Esophagus muscularis mucosa (tissue), 4 donors: ENCODE measurements around the gene INSR. TPM values are rescaled to one million over a fixed set of nuclear protein-coding genes. Genes with fewer than 3 reads are reported as not detected.
A peak's percentile ranks its signal among the peaks of the same experiment; 100 is the strongest.
"Not testable (repeated sequence)": the region's sequence is repeated elsewhere in the genome, so short reads cannot be mapped to it uniquely, and the experiment has no call there.

Source experiments
- DNase-seq: peaks from one replicate; pipeline ENCODE4 v3.0.0-alpha.2; 2017; ENCODE audit errors: extremely low spot score
- H3K27ac ChIP-seq, 4 donors: fragments of 200-600 bp; sonication (generic); replicated peaks in 1 of 4; 1 replicate in 3 of 4; 2 replicates in 1 of 4; pipeline ENCODE4 v1.5.1; 2016 to 2019; ENCODE audit warnings: mild to moderate bottlenecking in 1 of 4
- H3K27me3 ChIP-seq, 4 donors: fragments of 200-600 bp; sonication (generic); one replicate each; pipeline versions ENCODE4 v1.5.1 to v1.6.0; 2016 to 2019
- H3K36me3 ChIP-seq, 4 donors: fragments of 200-600 bp; sonication (generic); one replicate each; pipeline ENCODE4 v1.5.1; 2016 to 2019
- H3K4me1 ChIP-seq, 4 donors: fragments of 200-600 bp; sonication (generic); one replicate each; pipeline ENCODE4 v1.5.1; 2016 to 2019
- H3K4me3 ChIP-seq, 4 donors: fragments of 200-600 bp; sonication (generic); 1 replicate in 2 of 4; 2 replicates in 2 of 4; pipeline ENCODE4 v1.5.1; 2016 to 2019; ENCODE audit warnings: mild to moderate bottlenecking in 4 of 4, moderate library complexity in 1 of 4
- H3K9me3 ChIP-seq, 4 donors: fragments of 200-600 bp; sonication (generic); 1 replicate in 3 of 4; 2 replicates in 1 of 4; pipeline ENCODE4 v1.5.1; 2016 to 2019
- EP300 ChIP-seq: sonication (generic); formaldehyde crosslinking; IDR thresholded peaks from one replicate; pipeline ENCODE4 v1.6.1; 2017; ENCODE audit warnings: antibody characterized with exemption
- POLR2A ChIP-seq: fragments of 450-650 bp; IDR thresholded peaks from one replicate; pipeline ENCODE4 v1.6.1; 2017; ENCODE audit warnings: antibody characterized with exemption, moderate library complexity, mild to moderate bottlenecking, low read depth
- POLR2AphosphoS5 ChIP-seq, 2 donors: sonication (generic); formaldehyde crosslinking; IDR thresholded peaks; one replicate each; pipeline ENCODE4 v1.6.1; 2017; ENCODE audit warnings: antibody characterized with exemption in 2 of 2
- WGBS: methylation state at CpG from one replicate; pipeline ENCODE4 v1.1.5; 2018; 5-methylcytosine and 5-hydroxymethylcytosine counted together
- intact Hi-C: fragments of 100-400 bp; cut with DNase I; formaldehyde crosslinking; loops from one replicate; pipeline ENCODE4 v1.15.1; 2023
- total RNA-seq, 4 donors: library from RNA; depleted of rRNA; stranded (reverse); fragments of >200 nt; gene quantifications; one replicate each; pipeline versions ENCODE4 v1.1.0 to v1.2.1, GENCODE V29; 2016
- TF ChIP-seq, protein P1 (sequence below), 3 experiments: fragments of 200-600 bp in 2 of 3; fragments of 450-650 bp in 1 of 3; sonication (generic) in 2 of 3; IDR thresholded peaks; one replicate each; pipeline ENCODE4 v1.5.1; 2017 to 2019; ENCODE audit warnings: antibody characterized with exemption in 3 of 3, mild to moderate bottlenecking in 2 of 3, moderate library complexity in 1 of 3

INSR gene
- total RNA-seq, 4 donors from 2014 or later, result 72.3 to 143 (median 92.5) TPM

DNA sequence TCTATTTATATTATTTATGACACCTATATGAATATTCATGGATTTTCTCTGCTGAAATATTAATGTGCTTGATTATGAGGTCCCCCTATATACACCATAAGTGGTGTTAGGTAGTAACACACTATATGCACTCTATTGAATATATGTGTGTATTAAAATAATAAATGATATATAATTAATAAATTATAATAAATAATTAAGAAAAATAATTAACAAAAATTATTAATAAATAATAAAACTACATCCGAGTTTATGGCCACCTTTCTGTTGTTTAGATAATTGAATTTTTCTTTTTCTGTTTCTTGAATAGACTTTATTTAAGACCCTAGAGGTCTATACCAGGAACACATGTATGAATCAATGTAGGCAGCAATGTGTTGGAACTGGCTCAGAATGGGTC lies 33.6 kb upstream of the INSR start:
- H3K36me3 ChIP-seq, result no peaks in the 10 kb centered on the region
- no peak overlapping the region for H3K4me3 ChIP-seq
- no peaks in the 10 kb centered on the region for H3K27me3 ChIP-seq
- TF ChIP-seq POLR2A (no peak), EP300 (no peak), POLR2AphosphoS5 (IDR thresholded peaks at IDR 0.05) (no peak)
- TF ChIP-seq, protein P1, sequence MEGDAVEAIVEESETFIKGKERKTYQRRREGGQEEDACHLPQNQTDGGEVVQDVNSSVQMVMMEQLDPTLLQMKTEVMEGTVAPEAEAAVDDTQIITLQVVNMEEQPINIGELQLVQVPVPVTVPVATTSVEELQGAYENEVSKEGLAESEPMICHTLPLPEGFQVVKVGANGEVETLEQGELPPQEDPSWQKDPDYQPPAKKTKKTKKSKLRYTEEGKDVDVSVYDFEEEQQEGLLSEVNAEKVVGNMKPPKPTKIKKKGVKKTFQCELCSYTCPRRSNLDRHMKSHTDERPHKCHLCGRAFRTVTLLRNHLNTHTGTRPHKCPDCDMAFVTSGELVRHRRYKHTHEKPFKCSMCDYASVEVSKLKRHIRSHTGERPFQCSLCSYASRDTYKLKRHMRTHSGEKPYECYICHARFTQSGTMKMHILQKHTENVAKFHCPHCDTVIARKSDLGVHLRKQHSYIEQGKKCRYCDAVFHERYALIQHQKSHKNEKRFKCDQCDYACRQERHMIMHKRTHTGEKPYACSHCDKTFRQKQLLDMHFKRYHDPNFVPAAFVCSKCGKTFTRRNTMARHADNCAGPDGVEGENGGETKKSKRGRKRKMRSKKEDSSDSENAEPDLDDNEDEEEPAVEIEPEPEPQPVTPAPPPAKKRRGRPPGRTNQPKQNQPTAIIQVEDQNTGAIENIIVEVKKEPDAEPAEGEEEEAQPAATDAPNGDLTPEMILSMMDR (IDR thresholded peaks at IDR 0.05), result no peak
- no peaks in the 10 kb centered on the region for H3K4me1 ChIP-seq
- WGBS, result 66% methylated on average over 1 of the region's 1 CpG
- H3K27ac ChIP-seq, result no peak overlapping the region
- peaks cover 0 to 4% (median 0%) of the 10 kb centered on the region in 4 donors for H3K9me3 ChIP-seq
- intact Hi-C loops, result no loop called here
- no peak for DNase-seq

DNA sequence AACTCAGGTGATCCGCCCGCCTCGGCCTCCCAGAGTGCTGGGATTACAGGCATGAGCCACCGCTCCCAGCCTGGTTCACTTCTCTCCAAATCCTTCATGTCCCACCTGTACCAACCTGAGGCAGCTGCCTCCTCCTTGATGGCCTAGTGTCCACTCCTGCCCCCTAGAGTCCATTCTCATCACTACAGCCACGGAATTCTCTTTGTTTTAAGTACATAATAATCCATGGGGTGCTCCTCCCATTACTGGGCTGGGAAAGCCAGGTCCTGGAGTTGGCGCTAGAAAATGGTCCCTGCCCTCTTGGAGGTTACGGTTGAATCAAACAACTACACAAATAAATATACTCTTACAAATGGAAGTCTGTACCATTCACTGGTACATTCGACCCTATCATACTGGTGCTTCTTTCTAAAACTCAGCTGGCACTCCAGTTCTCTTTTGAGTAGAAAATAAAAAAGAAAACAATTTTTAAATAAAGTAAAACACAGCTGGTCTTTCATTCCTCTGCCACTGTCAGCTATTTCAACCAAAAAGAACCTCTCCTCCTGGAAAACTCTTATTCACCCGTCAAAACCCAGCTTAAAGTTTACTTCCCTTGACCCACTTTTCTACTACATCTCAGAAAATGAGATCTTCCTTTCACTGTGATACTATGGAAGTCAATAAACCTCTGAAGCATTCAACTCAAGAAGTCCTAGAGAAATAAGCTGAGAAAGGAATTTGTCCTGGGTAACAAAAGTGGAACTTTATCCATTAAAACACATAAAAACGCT lies 32.1 kb upstream of the INSR start:
- no peak for TF ChIP-seq EP300
- TF ChIP-seq, protein P1 (IDR thresholded peaks at IDR 0.05), result peak in 1 of 3 experiments; percentile 38
- Histone ChIP-seq H3K4me3 (no peak overlapping the region), H3K27ac (no peak overlapping the region), H3K4me1 (no peaks in the 10 kb centered on the region), H3K9me3 (peaks cover 0 to 4% (median 0%) of the 10 kb centered on the region in 4 donors), H3K36me3 (no peaks in the 10 kb centered on the region), H3K27me3 (no peaks in the 10 kb centered on the region)
- intact Hi-C loops, result no loop called here
- DNase-seq, result no peak
- 76% methylated on average over 10 of the region's 10 CpGs for WGBS

DNA sequence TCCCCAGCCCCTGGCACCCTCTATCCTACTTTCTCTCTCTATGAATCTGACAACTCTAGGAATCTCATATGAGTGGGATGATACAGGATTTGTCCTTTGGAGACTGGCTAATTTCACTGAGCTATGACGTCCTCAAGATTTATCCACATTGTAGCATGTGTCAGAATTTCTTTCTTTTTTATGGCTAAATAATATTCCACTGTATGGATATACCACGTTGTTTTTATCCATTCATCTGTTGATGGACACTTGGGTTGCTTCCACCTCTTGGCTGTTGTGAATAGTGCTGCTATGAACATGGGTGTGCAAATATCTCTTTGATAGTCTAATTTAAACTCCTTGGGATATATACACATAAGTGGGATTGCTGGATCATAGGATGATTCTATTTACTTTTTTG lies 24.0 kb upstream of the INSR start:
- no peak overlapping the region for H3K27ac ChIP-seq
- TF ChIP-seq, protein P1 (IDR thresholded peaks at IDR 0.05), result no peak
- TF ChIP-seq POLR2A (no peak), EP300 (no peak), POLR2AphosphoS5 (IDR thresholded peaks at IDR 0.05) (no peak)
- 49% methylated on average over 2 of the region's 2 CpGs for WGBS

DNA sequence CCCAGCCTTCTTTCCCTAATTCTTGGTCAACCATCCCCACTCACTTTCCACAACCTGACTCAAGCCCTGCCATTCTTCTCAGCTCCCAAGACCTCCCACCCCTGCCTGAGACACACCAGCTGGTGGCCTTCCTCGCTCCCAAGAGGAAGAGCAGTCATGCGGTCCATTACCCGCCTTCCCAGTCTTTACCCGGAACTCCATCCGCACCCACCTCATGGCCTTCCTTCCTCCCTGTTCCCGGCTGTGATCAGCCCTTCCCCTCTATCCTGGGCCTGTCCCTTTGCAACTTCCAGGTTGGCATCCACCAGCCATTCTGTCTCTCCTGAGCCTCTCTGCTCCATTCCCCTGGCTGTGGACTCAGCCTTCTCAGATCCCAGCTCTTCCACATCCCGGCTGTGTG lies 18.6 kb upstream of the INSR start:
- Histone ChIP-seq H3K27ac (no peak overlapping the region), H3K9me3 (peaks cover 0 to under 1% (median 0%) of the 10 kb centered on the region in 4 donors), H3K4me1 (no peaks in the 10 kb centered on the region), H3K4me3 (no peak overlapping the region), H3K36me3 (no peaks in the 10 kb centered on the region), H3K27me3 (no peaks in the 10 kb centered on the region)
- intact Hi-C loops, result no loop called here
- no peak for DNase-seq
- TF ChIP-seq EP300 (no peak), POLR2A (no peak), POLR2AphosphoS5 (IDR thresholded peaks at IDR 0.05) (no peak)
- TF ChIP-seq, protein P1 (IDR thresholded peaks at IDR 0.05), result no peak
- 69% methylated on average over 7 of the region's 7 CpGs for WGBS

More for the DNA sequence above, 24.0 kb upstream of the INSR start:
- Histone ChIP-seq H3K36me3 (no peaks in the 10 kb centered on the region), H3K9me3 (peaks cover 0 to 8% (median 5%) of the 10 kb centered on the region in 4 donors), H3K27me3 (no peaks in the 10 kb centered on the region), H3K4me1 (no peaks in the 10 kb centered on the region), H3K4me3 (no peak overlapping the region)
- no peak for DNase-seq
- intact Hi-C loops, result no loop called here

DNA sequence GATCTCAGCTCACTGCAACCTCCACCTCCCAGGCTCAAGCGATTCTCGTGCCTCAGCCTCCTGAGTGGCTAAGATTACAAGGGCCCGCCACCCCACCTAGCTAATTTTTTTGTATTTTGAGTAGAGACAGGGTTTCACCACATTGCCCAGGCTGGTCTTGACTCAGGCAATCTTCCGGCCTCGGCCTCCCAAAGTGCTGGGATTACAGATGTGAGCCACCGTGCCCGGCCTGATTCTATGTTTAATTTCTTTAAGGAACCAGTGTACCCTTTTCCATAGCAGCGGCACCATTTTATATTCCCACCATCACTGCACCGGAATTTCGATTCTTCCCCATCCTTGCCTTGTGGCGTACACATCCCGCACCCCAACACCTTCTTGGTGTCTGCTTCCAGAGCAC lies 17.7 kb upstream of the INSR start:
- intact Hi-C loops, result no loop called here
- Histone ChIP-seq H3K4me1 (no peaks in the 10 kb centered on the region), H3K36me3 (no peaks in the 10 kb centered on the region), H3K4me3 (no peak overlapping the region), H3K9me3 (no peaks in the 10 kb centered on the region), H3K27ac (no peak overlapping the region), H3K27me3 (no peaks in the 10 kb centered on the region)
- DNase-seq, result no peak
- WGBS, result 94% methylated on average over 12 of the region's 12 CpGs
- TF ChIP-seq EP300 (no peak), POLR2AphosphoS5 (IDR thresholded peaks at IDR 0.05) (no peak), POLR2A (no peak)
- TF ChIP-seq, protein P1 (IDR thresholded peaks at IDR 0.05), result no peak

DNA sequence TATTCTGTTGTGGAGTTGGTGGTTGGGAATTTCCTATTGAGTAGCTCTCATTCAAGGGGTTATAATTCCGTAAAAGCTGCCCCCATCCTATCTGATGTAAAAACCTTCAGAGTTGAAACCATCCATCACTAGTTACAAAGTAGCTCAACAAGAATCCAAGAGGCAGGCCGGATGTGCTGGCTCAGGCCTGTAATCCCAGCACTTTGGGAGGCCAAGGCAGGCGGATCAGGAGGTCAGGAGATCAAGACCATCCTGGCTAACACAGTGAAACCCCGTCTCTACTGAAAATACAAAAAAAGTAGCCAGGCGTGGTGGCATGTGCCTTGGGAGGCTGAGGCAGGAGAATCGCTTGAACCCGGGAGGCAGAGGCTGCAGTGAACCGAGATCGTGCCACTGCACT lies 14.1 kb upstream of the INSR start:
- DNase-seq, H3K27ac ChIP-seq, H3K4me1 ChIP-seq, intact Hi-C loops, H3K4me3 ChIP-seq, H3K27me3 ChIP-seq, H3K36me3 ChIP-seq, H3K9me3 ChIP-seq: not testable (repeated sequence)
- WGBS, result 86% methylated on average over 9 of the region's 9 CpGs
